NCI-H345 treated with DMSO at 0.1 percent for 48 hours (cell line): ENCODE measurements around the gene FAM43A.

Source experiments
- DNase-seq: peaks from one replicate; lab custom pipeline; 2025; ENCODE audit not compliant: unreplicated experiment; lab: John Stamatoyannopoulos, UW

The FAM43A gene, protein sequence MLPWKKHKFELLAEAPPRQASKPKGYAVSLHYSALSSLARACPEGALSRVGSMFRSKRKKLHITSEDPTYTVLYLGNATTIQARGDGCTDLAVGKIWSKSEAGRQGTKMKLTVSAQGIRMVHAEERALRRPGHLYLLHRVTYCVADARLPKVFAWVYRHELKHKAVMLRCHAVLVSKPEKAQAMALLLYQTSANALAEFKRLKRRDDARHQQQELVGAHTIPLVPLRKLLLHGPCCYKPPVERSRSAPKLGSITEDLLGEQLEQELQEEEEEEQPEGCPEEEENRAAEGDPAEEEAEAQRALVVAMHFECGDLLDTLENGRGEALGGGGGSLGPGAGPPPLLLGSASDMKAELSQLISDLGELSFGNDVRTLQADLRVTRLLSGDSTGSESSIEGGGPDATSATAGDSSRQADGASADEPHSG

DNA sequence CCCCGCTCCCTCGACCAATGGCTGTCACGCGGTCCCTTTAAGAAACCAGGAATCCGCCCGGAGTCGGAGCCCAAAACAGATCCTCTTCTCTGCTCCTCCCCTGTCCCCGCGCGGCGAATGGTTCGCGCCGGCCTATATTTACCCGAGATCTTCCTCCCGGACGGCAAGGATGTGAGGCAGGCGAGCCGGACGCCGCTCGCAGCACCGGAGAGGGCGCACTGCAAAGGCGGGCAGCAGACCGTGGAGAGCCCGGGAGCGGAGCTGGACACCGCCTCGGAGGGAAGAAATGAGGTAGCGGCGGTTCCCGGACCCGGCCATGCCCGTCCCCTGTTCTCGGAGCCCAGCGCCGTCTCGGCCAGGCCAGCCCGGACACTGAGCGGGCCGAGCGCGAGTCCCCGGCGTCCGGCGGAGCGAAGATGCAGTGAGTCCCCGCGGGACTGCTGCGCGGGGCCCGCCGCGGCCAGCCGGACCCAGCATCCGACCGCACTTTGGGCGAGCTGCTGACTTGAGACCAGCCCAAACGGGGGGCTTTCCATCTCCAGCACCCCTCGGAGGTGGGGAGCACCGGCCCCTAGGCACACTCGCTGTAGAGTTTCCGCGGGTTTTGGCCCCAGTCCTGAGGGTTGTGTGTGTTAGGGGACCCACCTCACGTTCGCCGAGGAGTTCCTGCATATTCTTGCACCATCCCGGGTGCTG lies at the start of gene FAM43A:
TSS of gene FAM43A (plus strand) at position 166 of the 696 bp plus-strand sequence. CDS start 944 bp downstream, outside the sequence.
- DNase-seq = peak; percentile 91

DNA sequence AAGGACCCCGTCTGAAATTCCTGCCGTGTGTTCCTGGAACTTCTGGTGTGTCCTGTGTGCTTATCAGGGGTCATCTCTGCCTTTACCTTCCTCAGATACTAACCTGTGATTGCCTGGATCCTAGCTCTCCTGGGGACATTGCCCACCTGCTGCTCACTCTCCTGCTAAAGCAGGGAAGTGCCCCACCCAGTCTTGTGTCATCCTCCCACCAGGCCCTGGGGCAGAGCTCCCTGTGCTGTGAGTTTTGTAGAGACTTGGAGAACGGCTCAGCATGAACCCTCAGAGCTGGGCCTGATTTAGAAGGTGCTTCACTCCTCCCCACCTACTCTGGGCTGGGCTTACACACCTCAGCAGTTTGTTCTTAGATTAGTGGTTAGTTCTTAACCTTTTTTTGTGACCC lies 48.6 kb upstream of the FAM43A start:
- DNase-seq = no peak

DNA sequence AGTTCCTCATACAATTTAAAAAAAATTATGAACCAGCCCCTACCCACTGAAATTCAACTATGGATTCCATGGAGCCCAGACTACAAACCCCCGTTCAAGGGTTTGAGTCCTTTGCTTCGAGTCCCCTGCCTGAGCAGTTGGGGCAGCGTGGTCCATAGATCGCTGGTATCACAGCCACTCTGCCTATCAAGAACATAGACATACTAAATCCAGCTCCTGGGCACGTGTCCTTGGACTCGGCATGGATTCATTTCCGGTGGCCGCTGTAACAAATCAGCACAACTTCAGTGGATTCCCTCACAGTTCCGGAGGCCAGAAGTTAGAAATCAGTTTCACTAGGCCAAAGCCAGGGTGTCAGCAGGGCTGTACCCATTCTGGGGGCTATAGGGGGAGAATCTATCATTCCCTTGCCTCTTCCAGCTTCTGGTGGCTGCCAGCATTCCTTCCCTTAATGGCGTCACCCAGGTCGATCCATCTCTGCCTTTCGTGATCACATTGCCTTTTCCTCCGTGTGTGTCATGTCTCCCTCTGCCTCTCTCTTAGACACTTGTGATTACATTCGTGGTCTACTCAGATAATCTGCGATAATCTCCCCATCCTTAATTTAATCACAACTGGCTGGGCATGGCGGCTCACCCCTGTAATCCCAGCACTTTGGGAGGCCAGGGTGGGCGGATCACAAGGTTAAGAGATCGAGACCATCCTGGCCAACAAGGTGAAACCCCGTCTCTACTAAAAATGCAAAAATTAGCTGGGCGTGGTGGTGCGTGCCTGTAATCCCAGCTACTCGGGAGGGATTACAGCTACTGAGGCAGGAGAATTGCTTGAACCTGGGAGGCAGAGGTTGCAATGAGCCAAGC lies 47.9 kb upstream of the FAM43A start:
- DNase-seq = no peak

DNA sequence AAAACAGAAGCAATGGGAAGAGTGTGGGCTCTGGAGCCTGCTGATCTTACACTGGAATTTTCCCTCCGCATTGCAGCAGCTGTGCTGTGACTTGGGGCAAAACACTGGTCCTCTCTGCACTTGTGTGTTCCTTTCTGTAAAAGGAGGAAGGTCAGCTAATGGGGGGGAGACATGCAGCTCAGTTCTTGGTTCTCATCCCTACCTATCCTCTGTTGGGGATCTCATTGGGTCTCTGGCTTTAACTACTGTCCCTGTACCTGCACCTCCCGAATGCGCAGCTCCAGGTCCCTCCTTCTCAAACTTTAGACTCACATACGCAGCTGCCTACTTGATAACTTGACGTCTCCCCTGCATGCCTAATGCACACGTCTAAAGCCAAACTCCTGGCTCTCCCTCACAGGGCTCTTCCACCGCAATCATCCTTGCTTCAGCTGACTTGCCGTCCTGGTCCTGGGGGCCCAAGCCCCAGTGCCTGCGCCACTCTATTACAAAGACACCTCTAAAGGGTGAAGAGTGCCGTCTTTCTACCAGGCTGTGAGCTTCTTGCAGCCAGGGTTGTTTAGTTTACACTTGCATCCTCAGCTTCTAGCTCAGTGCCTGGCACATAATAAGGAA lies 46.6 kb upstream of the FAM43A start:
- no peak for DNase-seq

GRCh38 chr3:194640829-194641228 lies 44.9 kb upstream of the FAM43A start:
- no peak for DNase-seq

GRCh38 chr3:194642769-194643168 lies 42.9 kb upstream of the FAM43A start:
- no peak for DNase-seq

- no peak for DNase-seq
These were observed 37.9 kb upstream of the FAM43A start for GRCh38 chr3:194647747-194648146.

DNA sequence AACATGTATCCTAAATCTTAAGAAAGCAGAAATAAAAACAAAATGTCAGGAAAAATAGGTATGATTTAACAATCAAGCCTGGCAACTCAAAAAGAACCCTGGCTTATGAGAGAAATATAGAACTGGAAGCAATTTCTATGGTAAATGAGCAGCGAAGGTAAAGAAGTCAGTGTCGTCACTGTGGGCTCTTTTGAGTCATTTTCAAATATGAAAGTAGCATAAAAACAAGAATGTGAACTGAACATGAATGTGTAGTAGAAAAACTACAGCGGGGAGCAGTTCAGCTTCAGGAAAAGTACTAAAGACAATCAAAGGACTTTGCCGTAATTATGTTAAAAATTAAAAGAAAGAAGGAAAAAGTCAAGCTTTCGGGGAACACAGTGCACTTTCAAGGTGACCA lies 31.2 kb upstream of the FAM43A start:
- DNase-seq = no peak

- no peak for DNase-seq
These were observed 28.2 kb upstream of the FAM43A start for GRCh38 chr3:194657439-194657838.

DNA sequence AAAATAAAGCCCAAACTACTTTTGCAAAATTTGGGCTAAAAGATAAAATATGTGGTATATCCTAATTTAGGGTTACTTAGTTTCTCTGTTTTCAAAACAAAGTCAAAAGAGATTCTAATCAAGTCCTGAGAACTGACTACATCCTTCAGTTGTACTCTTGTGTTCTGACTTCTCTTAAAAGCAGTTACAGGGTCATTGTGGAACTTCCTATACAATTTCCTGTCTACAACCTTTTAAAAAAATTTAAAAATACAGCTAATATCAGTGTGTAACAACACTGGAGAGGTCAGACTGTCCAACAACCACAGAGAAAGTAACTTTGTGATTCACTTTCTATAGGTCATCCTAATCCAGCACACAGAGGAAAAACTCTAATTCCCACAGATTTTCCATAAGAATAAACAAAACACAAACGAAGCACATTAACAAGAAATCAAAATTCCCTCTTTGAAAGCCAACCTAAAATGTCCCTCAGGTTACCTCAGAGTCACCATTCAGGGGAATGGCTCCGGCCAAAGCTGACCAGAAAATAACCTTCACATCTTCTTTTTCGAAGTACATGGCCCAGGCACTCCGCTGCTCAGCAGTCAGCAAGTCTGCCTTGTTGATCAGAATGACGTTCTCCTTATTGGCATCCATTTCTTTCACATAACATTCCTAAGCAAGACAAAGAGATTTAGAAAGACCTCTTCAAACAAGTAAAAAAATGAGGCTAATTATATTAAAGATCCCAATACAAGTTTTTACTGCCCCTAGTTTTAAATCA lies 27.0 kb upstream of the FAM43A start:
- no peak for DNase-seq

- DNase-seq = no peak
These were observed 25.9 kb upstream of the FAM43A start for GRCh38 chr3:194659778-194660177.

DNA sequence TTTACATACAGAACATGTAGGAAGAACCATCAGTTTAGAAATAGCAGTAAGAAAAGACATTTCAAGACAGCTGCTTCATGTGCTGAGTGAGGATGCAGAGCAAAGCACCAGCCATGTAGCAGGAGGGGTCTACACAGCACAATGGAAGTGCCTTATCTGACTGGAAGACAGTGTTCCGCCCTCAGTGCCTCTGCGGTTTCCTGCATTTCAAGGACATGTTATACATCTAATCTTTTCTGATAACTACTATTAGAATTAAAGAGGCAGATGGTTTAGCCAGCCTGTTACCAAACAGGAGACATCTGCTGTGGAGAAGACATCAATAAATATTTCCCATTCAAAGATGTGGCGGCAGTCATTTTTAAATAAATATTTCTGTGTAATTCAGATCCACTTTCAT lies 24.3 kb upstream of the FAM43A start:
- no peak for DNase-seq

- no peak for DNase-seq
These were observed 23.7 kb upstream of the FAM43A start for GRCh38 chr3:194661946-194662345.

DNA sequence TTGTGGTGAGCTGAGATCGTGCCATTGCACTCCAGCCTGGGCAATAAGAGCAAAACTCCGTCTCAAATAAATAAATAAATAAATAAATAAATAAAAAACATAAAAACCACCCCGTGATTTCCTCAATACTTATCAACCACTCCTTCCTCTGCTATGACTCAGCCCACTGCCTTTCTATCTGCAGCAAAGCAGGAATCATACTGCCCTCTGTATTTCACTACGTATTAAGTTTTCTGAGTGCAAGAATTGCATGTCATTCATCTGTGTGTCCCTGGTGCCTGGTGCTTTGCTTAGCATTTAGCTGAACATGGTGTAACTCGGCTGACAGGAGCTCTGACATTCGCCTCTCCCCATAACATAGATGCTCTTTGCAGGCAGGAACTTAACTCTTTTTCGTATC lies 20.8 kb upstream of the FAM43A start:
- DNase-seq = no peak

DNA sequence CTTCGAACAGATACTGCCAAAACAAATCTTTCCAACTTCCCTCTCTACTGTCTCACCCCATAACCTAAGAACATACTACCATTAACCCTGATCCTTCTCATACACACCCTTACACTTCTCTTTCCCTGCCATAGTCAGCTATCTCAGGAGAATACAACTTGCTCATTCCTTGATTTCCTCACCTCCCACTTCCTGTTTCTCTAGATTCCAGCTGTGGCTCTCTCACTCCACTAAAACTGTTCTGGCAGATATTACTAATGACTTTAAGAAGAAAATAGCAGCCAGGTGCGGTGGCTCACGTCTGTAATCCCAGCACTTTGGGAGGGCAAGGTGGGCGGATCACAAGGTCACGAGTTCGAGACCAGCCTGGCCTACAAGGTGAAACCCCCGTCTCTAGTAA lies 18.3 kb upstream of the FAM43A start:
- no peak for DNase-seq

- peak; percentile 45 for DNase-seq
These were observed 14.2 kb upstream of the FAM43A start for GRCh38 chr3:194671511-194671899.

- DNase-seq = peak; percentile 99
These were observed 13.5 kb upstream of the FAM43A start, which contains the start of gene LSG1 for GRCh38 chr3:194671900-194672808. LSG1 (minus strand) TSS chr3:194672191; CDS start chr3:194672162, 29 bp downstream.

- DNase-seq = peak; percentile 53
These were observed 12.8 kb upstream of the FAM43A start for GRCh38 chr3:194672876-194673275.

DNA sequence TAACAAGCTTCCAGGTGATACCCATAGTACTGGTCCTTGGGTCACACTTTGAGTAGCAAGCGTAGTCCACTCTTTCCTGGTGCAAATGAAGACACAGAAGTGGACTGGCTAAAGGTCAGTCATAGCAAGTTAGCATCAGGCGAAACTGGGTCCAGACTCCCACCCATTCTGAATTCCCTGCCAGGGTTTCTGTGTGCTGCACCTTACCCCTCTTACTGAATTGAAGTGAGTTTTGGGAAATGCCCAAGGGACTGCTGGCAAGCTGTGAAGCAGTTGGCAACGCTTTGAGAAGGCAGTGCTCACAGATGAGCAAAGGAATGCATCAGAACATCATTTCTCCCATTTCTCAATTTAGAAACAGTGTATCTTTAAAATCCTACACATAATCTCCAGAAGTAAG lies 11.9 kb upstream of the FAM43A start:
- DNase-seq = no peak
